Neutrophil (primary cell): ENCODE measurements around the gene PLD1.

Experiments
- H3K27ac ChIP-seq: fragments of 200-600 bp; sonication (generic); 2 replicates; pipeline ENCODE4 v1.5.1; 2016; ENCODE audit warnings: mild to moderate bottlenecking, moderate library complexity
- H3K27me3 ChIP-seq: fragments of 200-600 bp; sonication (generic); 2 replicates; pipeline ENCODE4 v1.6.0; 2016; ENCODE audit warnings: mild to moderate bottlenecking
- H3K36me3 ChIP-seq: fragments of 200-600 bp; sonication (generic); 2 replicates; pipeline ENCODE4 v1.5.1; 2017
- H3K4me1 ChIP-seq, 2 experiments: fragments of 200-600 bp in 1 of 2; sonication (generic) in 1 of 2; 1 replicate in 1 of 2; 2 replicates in 1 of 2; pipeline versions ENCODE4 v1.5.1 to v1.6.1; 2013 to 2016; ENCODE audit warnings: low read depth in 1 of 2, low read length in 1 of 2, mild to moderate bottlenecking in 1 of 2, moderate library complexity in 1 of 2; ENCODE audit not compliant: control insufficient read depth in 1 of 2, insufficient read depth in 1 of 2
- H3K4me3 ChIP-seq, 2 experiments: fragments of 200-600 bp in 1 of 2; sonication (generic) in 1 of 2; 1 replicate in 1 of 2; 2 replicates in 1 of 2; pipeline ENCODE4 v1.5.1; 2013 to 2016; ENCODE audit warnings: low read depth in 1 of 2, low read length in 1 of 2, mild to moderate bottlenecking in 1 of 2, moderate library complexity in 1 of 2
- H3K9me3 ChIP-seq: fragments of 200-600 bp; sonication (generic); 2 replicates; pipeline ENCODE4 v1.5.1; 2016
- TF ChIP-seq, protein P1 (sequence below): fragments of 200-600 bp; sonication (generic); IDR thresholded peaks from 2 replicates; pipeline ENCODE4 v1.5.1; 2016; ENCODE audit warnings: antibody characterized with exemption

The PLD1 gene

DNA sequence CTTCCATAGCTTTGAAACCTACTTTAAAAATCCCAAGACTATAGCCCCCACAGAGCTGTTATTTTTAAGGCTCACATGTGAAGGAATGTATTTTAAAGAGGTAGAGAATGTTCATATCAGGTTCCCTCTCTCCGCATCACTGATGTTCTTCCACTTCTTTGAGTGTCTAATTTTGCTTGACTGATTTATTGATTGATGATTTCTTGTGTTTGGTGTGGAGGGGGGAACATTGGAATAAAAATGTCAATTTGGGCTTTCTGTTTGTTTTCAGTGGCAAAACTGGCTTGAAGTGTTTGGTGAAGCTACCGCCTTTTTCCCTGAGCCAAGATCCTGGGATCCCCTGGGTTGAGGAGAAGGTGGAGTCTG lies 30.1 kb upstream of the PLD1 start:
- H3K4me3 ChIP-seq = no peak overlapping the region
- TF ChIP-seq, protein P1, sequence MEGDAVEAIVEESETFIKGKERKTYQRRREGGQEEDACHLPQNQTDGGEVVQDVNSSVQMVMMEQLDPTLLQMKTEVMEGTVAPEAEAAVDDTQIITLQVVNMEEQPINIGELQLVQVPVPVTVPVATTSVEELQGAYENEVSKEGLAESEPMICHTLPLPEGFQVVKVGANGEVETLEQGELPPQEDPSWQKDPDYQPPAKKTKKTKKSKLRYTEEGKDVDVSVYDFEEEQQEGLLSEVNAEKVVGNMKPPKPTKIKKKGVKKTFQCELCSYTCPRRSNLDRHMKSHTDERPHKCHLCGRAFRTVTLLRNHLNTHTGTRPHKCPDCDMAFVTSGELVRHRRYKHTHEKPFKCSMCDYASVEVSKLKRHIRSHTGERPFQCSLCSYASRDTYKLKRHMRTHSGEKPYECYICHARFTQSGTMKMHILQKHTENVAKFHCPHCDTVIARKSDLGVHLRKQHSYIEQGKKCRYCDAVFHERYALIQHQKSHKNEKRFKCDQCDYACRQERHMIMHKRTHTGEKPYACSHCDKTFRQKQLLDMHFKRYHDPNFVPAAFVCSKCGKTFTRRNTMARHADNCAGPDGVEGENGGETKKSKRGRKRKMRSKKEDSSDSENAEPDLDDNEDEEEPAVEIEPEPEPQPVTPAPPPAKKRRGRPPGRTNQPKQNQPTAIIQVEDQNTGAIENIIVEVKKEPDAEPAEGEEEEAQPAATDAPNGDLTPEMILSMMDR = no peak

DNA sequence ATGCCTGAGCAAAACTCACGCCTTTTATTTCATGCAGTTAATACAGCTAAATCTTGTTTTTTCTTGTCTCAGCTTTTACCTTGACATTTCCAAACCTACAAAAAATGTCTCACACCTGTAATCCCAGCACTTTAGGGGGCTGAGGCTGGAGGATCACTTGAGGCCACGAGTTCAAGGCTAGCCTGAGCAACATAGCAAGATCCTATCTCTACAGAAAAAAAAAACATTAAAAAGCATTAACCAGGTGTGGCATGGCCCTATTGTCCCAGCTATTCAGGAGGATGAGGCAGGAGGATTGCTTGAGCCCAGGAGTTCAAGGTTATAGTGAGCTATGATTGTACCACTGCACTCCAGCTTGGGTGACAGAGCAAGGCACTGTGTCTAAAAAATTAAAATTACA lies 29.0 kb upstream of the PLD1 start:
- TF ChIP-seq, protein P1 = no peak
- no peaks in the 10 kb centered on the region for H3K9me3 ChIP-seq
- H3K4me3 ChIP-seq = no peak overlapping the region
- H3K4me1 ChIP-seq = peaks cover 6 to 10% of the 10 kb centered on the region in 2 experiments
- no peaks in the 10 kb centered on the region for H3K36me3 ChIP-seq
- no peaks in the 10 kb centered on the region for H3K27me3 ChIP-seq
- no peak overlapping the region for H3K27ac ChIP-seq

More for the DNA sequence above, 30.1 kb upstream of the PLD1 start:
- no peaks in the 10 kb centered on the region for H3K36me3 ChIP-seq
- H3K27me3 ChIP-seq = no peaks in the 10 kb centered on the region
- H3K9me3 ChIP-seq = no peaks in the 10 kb centered on the region
- no peaks in the 10 kb centered on the region for H3K4me1 ChIP-seq
- H3K27ac ChIP-seq = no peak overlapping the region

- TF ChIP-seq, protein P1 = no peak
- Histone ChIP-seq H3K4me3 (no peak overlapping the region), H3K27me3 (no peaks in the 10 kb centered on the region), H3K4me1 (peaks cover 6 to 10% of the 10 kb centered on the region in 2 experiments), H3K9me3 (no peaks in the 10 kb centered on the region), H3K36me3 (no peaks in the 10 kb centered on the region), H3K27ac (no peak overlapping the region)
Measured at GRCh38 chr3:171838218-171838720, 28.0 kb upstream of the PLD1 start.

- no peak overlapping the region for H3K27ac ChIP-seq
- peaks cover 6 to 10% of the 10 kb centered on the region in 2 experiments for H3K4me1 ChIP-seq
- no peaks in the 10 kb centered on the region for H3K27me3 ChIP-seq
- no peaks in the 10 kb centered on the region for H3K36me3 ChIP-seq
- TF ChIP-seq, protein P1 = no peak
- no peak overlapping the region for H3K4me3 ChIP-seq
- H3K9me3 ChIP-seq = no peaks in the 10 kb centered on the region
Measured at GRCh38 chr3:171837698-171838097, 27.4 kb upstream of the PLD1 start.

DNA sequence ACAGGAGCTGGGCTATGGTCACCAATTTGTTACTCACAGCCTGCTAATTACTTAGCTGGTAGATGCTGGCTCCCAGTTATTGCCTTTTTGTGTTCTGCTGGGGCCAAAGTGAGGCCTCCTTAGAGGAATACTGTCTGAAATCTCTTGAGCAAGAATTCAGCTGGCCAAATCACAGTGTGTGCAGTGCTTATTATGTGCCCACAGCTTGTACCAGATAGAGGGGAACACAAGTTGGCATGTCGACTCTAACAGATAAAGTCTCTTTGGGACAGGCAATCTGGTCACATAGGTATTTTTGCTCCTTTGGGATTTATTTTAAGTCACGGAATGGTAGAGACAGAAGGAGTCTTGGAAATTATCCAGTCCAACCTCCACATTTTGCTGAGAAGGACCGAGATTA lies 26.6 kb upstream of the PLD1 start:
- Histone ChIP-seq H3K9me3 (no peaks in the 10 kb centered on the region), H3K27ac (no peak overlapping the region), H3K4me1 (peaks cover 6 to 10% of the 10 kb centered on the region in 2 experiments), H3K36me3 (no peaks in the 10 kb centered on the region), H3K27me3 (no peaks in the 10 kb centered on the region), H3K4me3 (no peak overlapping the region)
- TF ChIP-seq, protein P1 = no peak

DNA sequence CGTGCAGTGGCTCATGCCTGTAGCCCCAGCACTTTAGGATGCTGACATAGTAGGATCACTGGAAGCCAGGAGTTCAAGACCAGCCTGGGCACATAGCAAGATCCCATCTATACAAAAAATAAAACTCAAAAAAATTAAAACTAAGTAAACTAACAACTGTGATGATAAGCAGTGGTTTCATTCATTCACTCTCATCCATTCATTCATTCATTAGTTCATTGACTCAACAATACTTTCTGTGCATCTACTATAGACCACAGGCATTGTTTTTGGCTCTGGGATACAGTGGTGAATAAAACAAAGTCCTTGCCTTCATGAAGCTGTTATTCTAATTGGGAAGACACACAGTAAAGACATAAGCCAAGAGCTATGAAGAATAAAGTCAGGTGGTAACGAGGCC lies 25.3 kb upstream of the PLD1 start:
- H3K27me3 ChIP-seq = no peaks in the 10 kb centered on the region
- peaks cover 7 to 10% of the 10 kb centered on the region in 2 experiments for H3K4me1 ChIP-seq
- H3K9me3 ChIP-seq = no peaks in the 10 kb centered on the region
- TF ChIP-seq, protein P1 = no peak
- no peaks in the 10 kb centered on the region for H3K36me3 ChIP-seq
- no peak overlapping the region for H3K27ac ChIP-seq
- H3K4me3 ChIP-seq = no peak overlapping the region
